GM18499 (cell line): ENCODE data around the gene PATE4.
"Not testable (repeated sequence)": the region's sequence is repeated elsewhere in the genome, so short reads cannot be mapped to it uniquely, and the experiment has no call there.

Source experiments
- ATAC-seq: cut with Tn5 transposase; IDR thresholded peaks from one replicate; pipeline ENCODE4 v1.9.1; 2021; ENCODE audit warnings: moderate number of reproducible peaks; ENCODE audit not compliant: insufficient read depth, unreplicated experiment

The PATE4 gene

DNA sequence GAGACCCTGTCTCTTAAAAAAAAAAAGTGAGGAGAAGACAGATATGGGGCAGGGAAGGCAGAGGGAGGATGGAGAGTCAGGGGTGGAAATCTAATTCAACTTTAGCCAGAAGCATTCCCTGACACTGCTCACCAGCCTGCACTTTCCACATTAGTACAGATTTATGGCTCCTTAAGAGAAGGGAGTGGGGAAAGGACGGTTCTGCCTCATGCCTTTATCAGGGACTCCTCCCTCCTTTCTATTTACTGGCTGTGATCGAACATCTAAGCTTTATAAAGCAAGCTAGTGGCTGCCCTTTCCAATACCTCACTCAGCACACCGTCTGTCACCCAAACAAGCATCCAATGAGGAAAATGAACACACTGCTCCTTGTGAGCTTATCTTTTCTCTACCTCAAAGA lies at the start of gene PATE4:
Gene PATE4, plus strand, starts transcription at position 301 of the 400 bp plus-strand sequence. Its CDS starts 44 bp downstream, at position 345.
- ATAC-seq = no peak

DNA sequence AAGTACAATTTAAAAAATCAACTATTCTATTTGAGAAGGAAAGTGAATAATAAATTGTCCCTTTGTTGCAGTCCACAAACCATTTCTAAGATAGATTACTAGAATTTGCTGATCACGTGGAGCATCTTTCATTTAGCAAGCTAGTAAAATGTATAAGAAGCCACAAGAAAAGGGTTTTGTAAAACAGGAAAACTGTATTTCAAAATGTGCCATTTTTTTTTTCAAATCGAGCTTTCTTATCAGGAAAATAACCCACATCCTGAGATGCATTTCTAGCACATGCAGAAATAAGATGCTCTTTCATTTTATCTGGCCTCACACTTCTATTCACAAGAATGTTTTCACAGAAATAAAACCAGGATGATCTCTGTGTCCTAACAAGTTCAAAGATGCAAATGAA lies 48.4 kb upstream of the PATE4 start:
- ATAC-seq = no peak

- ATAC-seq = no peak
Observed at GRCh38 chr11:125787827-125788226, 45.3 kb upstream of the PATE4 start, which contains the start of gene PATE3. Gene PATE3, plus strand, starts transcription at chr11:125788127. Its CDS starts 25 bp downstream, at chr11:125788152.

DNA sequence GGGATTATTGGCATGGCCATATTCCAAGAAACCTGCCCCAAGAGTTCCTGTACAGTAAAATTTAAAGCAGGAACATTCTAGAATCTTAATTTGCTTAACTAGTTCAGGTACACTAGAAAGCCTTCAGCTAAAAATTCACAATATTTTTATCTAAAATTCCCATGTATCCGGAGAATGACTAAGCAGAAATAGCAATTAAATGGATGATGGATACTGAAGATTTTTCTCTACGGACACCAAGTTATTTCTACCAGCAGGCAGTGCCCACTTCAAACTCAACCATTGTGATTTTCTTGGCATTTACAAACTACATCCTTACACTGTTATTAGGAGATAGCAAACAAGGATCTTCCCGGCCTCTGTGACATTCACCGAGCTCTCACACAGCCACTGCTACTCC lies 42.3 kb upstream of the PATE4 start:
- no peak for ATAC-seq

- ATAC-seq = no peak
Observed at GRCh38 chr11:125797641-125798040, 35.5 kb upstream of the PATE4 start.

DNA sequence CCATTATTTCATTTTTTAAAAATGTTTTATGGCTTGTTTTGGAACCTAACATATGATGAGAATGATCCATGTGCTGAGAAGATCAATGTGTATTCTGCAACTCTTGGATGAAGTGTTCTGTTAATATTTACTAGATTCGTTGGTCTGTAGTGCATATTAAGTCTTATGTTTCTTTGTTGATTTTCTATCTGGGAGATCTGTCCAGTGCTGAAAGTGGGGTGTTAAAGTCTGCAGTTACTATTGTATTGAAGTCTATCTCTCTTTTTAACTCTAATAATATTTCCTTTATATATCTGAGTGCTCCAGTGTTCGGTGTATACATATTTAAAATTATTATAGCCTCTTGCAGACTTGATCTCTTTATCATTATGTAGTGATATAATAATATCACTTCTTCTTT lies 33.3 kb upstream of the PATE4 start:
- no peak for ATAC-seq

DNA sequence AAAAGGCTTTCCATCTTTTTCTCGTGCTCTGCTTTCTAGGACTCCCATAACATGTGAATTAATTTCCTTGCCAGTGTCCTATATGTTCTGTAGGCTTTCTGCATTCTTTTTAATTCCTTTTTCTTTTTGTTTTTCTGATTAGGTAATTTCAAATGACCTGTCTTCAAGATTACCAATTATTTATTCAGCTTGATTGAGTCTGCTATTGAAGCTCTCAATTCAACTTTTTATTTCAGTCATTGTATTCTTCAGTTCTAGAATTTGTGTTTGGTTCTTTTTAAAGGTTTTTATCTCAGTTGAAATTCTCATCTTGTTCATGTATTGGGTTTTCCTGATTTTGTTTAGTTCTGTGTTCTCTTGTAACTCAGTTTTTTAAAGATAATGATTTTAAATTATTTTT lies 30.7 kb upstream of the PATE4 start:
- ATAC-seq = no peak

DNA sequence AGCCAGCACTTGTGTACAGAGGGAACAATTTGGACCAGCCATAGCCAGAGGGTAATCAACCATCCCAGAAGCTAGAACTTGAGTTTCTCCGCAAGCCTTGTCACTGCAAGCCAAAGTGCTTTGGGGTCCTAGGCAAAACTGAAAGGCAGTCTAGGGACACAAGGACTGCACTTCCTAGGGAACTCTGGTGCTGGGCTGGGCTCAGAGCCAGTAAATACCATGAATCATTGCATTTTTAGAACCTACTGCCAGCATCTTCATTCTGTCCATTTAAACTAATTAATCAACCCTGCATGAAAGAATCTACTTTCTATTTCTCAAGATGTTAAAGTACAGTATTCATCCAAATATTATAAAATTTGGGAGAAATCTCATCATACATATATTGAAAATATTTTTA lies 25.2 kb upstream of the PATE4 start:
- no peak for ATAC-seq

GRCh38 chr11:125835748-125836147 lies 2.6 kb downstream of the PATE4 start:
- ATAC-seq = no peak

DNA sequence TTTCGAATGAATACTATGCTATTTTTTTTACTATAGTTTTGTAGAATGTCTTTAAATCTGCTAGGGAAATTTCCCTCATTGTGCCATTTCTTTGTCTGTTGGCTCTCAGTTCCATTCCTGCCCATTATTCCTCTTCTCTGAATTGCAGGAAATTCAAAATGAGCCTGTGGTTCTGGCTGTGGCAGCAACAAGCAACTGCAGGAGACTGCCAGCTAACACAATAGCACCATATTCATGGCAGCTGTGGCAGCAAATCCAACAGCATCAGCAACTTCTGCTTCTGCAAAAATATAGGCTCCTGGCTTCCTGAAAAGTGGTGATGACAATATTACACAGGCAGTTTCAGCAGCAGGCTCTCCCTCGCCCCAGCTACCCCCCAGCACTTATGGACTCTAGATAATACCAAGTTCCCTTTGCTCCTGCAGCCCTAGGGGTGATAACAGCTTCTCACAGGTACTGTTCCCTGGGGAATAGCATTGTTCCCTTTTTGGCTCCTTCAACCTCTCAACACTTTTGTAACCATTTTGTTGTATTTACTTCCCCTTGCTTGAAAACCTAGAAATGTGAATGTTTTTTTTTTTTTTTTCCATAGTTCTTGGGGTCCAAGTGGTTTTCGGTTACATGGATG lies 9.3 kb downstream of the PATE4 start:
- no peak for ATAC-seq

DNA sequence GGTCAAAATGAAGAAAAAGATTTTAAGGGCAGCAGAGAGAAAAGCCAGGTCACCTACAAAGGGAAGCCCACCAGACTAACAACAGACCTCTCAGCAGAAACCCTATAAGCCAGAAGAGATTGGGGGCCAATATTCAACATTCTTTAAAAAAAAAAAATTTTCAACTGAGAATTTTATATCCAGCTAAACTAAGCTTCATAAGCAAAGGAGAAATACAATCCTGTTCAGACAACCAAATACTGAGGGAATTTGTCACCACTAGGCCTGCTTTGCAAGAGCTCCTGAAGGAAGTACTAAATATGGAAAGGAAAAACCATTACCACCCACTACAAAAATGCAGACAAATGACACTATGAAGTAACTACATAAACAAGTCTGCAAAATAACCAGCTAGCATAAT lies 13.1 kb downstream of the PATE4 start:
- no peak for ATAC-seq

- not testable (repeated sequence) for ATAC-seq
Observed at GRCh38 chr11:125857670-125858069, 24.6 kb downstream of the PATE4 start.

DNA sequence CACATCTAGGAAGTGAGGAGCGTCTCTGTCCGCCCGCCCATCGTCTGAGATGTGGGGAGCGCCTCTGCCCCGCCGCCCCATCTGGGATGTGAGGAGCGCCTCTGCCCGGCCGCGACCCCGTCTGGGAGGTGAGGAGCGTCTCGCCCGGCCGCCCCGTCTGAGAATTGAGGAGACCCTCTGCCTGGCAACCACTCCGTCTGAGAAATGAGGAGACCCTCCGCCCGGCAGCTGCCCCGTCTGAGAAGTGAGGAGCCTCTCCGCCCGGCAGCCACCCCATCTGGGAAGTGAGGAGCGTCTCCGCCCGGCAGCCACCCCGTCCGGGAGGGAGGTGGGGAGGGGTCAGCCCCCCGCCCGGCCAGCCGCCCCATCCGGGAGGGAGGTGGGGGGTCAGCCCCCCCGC lies 29.7 kb downstream of the PATE4 start:
- not testable (repeated sequence) for ATAC-seq

GRCh38 chr11:125865354-125865753 lies 32.2 kb downstream of the PATE4 start:
- ATAC-seq = not testable (repeated sequence)

- ATAC-seq = no peak
Observed at GRCh38 chr11:125869521-125869920, 36.4 kb downstream of the PATE4 start.

DNA sequence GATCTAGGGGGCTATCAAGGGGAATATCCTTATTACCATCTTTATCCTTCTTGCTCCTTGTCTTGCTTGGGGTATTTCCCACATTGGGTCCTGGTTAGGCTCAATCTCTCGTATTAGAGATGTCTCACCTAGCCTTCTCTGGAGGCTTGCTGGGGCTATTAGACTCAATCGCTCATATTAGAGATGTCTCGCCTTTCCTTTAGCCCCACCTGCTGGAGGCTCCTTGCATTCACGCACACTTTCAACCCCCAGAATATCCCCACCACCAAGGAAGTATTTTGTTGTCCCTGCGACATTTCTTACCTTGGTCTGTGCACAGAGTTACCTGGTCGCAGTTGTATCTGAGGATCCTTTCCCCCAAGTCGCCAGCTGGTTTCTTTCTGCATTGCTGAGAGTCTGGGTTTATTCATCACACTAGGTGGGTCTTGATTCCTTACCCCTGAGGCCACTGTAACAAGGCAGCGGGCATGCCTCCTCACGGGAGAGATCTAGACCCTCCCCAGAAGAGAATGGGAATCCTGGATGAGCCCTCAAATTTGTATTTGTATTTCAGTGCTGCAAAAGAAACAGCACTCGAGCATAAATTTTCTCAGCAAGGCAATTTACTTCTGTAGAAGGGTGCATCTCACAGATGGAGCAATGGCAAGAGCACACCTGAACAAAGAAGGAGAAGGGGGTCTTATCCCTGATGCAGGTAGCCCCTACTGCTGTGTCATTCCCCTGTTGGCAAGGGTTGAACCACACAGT lies 38.4 kb downstream of the PATE4 start:
- no peak for ATAC-seq

DNA sequence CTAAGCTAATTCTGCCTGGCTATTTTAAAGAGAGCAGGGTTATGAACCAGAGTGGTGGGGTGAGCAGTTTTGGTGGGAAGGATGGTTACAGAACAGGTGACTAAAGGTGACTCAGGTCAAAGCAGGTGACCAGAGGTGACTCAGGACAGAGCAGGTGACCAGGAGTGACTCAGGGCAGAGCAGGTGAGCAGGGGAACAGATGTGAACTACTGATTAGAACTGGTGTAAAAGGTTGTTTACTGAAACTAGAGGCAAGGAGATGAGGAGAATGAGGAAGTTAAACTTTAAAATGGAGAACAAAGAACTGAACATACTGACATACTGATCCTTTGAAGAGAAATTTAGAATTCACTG lies 39.0 kb downstream of the PATE4 start:
- ATAC-seq = no peak

GRCh38 chr11:125873881-125874555 lies 40.9 kb downstream of the PATE4 start:
- ATAC-seq = no peak

GRCh38 chr11:125874556-125875124 lies 41.5 kb downstream of the PATE4 start:
- ATAC-seq = no peak

GRCh38 chr11:125881291-125881690 lies 48.2 kb downstream of the PATE4 start:
- ATAC-seq = no peak

- no peak for ATAC-seq
Observed at GRCh38 chr11:125883375-125883774, 50.3 kb downstream of the PATE4 start.
